ENCODE measurements around the gene C22orf23.
"Not testable (repeated sequence)": the region's sequence is repeated elsewhere in the genome, so short reads cannot be mapped to it uniquely, and the experiment has no call there.

The C22orf23 gene

DNA sequence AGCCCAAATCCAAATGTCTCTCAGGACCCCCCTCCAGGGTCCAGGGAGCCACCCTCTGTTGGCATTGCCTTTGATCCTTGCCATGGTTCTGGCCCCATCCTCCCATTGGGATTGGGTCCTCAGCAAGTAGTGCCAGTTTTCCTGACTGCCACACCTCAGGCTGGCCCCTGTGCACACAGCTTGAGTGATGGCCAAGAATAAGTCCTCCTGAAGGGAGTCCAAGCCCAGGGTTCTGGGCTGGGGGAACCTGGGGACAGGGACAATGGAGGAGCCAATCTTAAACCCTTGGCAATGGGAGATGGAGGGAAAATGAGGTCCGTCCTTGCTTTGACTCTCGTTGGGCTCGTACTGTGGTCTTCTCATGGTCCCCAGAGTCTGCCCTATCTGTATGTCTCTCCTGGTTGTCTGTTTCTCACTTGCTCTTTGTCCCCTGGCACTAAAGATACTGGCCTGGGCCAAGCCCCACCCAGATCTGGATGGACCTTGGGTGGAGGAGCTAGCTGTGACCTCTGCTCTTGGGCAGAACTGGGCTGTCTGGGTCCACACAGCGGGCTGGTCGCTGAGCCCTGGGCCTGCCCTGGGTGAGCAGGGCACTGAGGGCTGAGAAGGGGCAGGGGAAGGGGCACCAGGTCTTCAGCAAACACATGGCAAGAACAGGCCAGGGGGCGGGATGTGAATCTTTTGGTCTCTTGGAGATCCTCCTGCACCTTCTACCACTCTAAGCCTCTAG, 28.0 kb upstream of the C22orf23 start:
- DNase-seq, result no peak

DNA sequence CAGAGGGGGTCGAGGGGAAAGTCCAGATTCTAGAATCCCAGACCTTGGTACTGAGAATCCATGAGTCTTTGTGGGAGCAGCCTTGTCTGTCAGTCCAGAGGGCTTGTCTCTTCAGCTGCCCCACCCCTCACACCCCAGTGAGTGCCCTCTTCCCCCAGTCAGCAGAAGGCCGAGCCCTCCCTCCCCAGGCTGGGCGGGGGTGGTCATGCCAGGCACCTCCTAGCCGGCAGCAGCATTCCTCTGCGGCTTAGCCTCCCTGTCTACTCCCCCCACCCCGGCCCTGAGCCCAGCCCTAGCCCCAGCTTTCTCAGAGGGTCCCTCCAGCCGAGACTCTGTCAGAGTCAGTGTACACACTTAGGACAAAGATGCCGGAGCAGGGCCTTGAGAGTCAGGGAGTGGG, 26.4 kb upstream of the C22orf23 start:
- no peak for DNase-seq

DNA sequence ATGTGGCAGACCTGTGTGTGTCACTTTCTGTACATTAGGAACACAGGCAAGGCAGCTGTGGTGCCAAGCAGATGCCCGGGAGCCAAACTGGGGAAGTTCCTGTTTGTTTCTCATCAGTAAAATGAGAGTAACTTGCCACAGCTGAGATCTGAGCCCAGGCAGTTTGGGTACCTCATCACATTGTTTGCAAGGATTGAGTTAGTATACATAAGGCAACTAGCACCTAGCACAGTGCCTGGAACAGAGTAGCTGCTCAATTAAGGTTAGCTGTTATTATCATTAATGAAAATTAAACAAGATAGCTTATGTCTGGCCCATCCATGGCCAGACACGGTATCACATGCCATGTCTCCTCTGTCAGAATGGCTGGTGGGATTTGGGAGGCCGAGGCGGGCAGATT, 23.1 kb upstream of the C22orf23 start:
- no peak for DNase-seq

DNA sequence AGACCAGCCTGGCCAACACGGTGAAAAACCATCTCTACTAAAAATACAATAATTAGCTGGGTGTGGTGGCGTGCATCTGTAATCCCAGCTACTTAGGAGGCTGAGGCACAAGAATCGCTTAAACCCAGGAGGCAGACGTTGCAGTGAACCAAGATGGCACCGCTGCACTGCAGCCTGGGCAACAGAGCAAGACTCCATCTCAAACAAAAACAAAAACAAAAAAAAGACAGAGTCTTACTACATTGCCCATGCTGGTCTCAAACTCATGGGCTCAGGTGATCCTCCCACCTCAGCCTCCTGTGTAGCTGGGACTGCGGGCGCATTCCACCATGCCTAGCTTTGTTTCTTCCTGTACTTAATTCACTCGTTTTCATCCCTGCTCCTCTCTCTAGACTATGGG, 22.6 kb upstream of the C22orf23 start:
- DNase-seq, result not testable (repeated sequence)

DNA sequence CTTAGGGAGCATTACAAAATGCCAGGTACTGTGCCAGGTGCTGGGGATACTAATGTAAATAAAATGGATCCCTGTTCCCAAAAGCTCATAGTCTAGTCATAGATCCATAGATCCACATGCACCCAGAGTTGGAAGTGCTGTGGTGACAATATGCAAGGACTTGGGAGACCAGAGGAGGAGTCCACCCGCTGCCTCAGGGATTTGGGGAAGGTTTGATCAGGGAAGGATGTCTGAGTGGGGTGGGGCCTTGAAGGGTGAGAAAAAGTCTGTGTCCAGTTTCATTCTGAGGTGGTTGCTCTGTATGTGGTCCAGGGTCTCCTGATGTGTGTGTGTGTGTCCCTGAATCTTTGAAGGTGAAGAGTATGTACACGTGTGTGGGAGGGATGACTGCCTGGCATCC, 21.8 kb upstream of the C22orf23 start:
- DNase-seq, result no peak

DNA sequence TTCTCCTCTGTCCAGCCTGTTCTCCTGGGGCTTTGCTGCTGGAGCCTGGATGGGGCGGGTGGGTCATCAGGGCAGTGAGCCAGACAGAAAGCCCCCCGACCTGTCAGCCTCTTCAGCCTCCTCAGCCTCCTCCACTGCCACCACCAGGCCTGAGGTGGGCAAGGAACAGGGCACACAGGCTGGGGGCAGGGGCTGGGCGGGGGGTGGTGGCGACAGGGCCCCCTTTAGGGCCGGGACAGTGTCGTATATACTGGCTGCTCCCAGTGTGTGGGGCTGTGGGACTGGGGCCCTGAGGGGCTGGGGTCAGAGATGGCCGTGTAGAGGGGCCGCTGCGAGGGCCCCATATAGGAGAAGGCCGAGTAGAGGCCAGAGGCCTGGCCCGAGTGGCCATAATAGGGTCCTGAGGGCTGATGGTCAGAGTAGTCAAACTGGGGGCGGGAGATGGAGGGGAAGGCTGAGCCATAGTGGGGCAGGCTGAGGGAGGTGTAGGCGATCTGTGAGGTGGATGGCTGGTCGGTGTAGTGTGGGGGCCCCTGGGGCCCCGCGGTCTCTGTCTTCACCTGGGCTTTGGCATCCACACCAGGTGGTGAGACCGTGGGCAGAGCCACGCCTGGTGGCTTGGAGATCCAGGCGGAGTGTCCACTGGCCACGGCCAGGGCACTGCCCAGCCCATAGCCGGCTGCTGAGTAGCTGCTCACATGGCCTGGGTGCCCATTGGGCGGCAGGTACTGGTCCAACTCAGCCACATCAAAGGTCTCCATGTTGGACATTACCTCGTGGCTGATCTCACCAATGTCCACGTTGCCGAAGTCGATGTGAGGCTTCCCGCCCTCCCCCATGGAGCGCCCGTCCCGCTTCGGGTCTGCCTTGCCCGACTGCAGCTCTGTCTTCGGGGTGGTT, 20.1 kb upstream of the C22orf23 start:
- DNase-seq, result no peak

DNA sequence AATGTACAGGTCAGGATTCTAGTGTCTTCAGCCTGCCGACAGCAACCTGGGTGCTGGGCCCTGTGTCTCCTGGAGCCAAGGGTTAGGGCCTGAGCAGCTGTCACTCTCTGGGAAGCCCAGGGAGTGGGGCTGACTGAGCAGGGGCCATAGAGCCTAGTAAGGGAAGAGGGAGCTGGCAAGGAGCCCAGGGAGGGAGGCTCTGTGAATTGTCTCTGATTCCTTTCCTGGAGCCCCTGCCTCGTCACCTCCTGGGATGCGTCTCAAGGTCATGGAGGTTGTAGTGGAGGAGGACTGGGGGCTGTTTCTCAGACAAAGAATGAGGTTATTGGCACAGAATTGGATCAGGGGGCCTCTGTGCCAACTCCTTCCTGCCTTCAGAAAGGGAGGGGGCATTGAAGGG, 19.1 kb upstream of the C22orf23 start:
- DNase-seq, result no peak

DNA sequence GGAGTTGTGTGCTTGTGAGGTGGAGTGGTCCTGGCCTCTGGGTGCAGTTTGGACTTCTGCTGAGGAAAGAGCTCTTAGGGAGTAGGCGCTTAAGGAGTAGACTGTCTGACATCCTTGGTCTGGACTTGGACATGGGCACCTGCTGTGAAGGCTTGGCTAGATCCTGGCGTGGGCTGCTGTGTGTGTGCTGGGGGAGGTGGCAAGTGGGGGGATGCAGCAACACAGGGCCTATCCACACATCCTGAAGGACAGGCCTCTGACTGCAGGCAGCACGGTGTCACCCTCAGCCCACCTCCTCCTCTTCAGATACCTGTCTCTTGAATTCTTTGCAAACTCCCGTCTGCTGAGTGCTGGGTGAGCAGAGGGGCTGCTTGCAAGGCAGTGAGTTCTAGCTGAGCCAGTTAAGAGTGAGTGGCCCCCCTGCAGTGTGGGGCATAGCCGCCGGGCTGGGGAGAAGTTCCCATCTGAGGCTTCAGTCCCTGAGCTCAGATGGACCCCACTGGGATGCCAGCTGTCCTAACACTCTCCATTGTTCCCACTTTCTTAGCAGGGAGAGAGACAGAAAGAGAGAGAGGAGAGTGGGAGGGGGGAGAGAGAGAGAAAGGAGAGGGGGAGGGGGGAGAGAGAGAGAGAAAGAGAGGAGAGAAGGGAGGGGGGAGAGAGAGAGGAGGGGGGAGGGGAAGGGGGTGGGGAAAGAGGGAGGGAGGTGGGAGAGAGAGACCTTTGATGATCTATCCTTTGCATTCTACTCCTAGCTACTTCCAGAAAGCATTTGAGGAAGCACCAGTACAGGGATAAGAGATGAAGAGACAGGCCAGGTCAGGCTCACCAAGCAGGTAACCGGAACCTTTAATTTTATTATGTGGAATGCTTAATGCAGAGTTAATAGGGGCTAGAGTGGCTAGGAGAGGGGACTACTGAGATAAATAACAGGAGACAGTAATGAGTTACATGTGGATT, 18.4 kb upstream of the C22orf23 start:
- DNase-seq, result no peak

DNA sequence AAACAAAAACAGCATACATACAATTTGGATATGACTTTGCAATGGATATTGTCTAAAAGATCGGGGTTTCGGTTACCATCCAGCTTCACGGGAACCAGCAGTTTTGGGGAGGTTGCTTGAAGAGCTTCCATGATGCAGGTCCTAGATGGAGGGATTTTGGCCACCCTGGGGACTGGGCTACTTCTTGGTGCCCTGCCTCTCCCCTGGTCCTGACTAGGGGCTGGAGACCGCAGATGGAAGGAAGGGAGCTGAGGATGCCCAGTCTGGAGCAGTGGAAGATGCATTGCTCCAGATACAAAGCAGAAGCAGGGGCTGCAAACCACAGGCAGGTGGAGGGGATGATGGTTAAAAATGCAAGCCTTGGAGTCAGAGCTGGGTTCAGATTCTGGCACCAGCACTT, 17.5 kb upstream of the C22orf23 start:
- DNase-seq, result no peak

DNA sequence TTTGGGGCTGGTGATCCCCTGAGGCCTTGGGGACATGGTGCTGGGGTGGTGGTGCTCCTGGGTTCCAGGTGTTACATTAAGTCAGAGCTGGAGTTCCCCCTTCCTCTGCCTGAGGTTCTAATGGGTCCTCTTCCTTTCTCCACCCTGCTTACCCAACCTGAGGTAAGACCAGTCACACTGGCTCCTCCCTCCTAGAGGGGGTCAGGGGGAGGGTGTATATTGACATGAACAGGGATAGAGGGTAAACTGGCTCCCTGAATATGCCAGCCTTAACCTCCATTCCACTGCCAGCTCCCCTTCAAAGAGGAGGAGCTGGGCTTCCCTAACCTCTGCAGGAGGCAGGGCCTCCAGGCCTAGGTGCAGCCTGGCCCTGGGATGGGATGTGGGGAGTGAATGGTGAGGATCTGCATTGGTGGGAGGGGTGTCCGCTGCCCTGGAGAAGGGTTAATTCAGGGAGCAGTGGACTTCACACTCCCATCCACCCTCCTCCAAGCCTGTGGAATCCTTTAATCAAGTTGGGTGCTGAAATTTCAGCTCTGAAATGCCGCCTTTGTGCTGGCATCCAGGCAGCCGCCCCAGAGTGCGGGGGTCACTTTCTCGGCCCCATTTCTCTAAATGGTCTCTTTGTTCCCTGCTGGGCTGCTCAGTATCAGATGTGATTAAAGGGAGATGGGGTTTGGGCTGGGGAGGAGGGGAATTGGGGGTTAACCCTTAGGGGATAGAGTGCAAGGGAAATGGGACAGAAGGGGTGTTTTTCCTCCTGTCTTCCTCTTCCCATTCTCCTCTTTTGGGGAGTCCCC, 15.3 kb upstream of the C22orf23 start:
- DNase-seq, result no peak

DNA sequence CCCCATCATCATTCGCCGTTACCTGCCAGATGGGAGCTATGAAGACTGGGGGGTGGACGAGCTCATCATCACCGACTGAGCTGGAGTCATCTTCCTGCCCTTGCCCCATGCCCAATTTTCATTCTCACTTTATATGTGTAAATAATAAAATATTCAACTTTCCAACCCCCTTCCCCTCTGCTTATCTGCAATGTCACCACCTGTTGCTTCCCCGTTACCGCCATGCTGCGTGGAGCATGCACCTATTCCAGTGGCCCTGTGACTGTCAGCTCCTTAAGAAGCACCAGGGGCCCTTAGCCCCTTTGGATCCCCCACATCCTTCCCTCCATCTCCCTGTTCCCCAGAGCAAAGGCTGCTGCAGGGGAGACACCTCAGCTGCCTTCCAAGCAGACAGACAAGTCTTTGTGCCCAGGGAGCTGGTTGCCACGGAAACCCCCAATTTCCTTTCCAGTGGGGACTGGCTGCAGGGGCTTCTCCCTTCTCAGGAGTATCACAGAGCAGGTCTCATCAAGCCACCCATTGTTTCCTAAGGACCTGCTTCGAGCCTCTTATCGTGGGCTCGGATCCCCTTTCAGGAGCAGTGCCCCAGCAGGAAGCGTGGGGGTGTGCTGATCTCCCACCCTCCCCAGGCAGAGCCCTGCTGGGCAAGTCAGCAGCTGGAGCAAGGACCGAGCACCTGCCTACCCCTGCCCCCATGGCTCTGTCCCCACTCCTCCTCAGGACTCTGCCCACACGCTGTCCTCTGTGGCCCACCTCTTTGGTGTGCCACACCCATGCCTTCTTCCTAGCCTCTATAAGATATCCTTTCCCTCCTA, 14.4 kb upstream of the C22orf23 start:
- DNase-seq, result no peak

DNA sequence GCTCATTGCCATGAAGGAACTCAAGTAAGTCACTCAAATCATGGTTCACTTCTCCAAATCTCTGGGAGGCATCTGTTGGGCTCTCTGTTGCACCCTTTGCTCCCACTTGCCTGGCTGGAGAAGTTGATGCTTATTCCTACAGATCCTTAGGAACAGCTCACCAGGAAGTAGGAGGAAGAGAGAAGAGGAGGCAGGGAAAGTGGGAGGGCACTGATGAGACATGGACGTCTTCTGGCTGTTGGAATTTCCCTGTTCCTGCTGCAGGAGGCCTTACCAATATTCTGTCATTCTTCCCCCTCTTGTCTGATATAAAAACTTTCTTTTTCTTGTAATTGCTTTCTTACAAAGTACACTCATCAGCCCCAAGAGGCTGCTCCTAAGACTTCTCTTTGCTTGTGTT, 13.7 kb upstream of the C22orf23 start:
- no peak for DNase-seq

DNA sequence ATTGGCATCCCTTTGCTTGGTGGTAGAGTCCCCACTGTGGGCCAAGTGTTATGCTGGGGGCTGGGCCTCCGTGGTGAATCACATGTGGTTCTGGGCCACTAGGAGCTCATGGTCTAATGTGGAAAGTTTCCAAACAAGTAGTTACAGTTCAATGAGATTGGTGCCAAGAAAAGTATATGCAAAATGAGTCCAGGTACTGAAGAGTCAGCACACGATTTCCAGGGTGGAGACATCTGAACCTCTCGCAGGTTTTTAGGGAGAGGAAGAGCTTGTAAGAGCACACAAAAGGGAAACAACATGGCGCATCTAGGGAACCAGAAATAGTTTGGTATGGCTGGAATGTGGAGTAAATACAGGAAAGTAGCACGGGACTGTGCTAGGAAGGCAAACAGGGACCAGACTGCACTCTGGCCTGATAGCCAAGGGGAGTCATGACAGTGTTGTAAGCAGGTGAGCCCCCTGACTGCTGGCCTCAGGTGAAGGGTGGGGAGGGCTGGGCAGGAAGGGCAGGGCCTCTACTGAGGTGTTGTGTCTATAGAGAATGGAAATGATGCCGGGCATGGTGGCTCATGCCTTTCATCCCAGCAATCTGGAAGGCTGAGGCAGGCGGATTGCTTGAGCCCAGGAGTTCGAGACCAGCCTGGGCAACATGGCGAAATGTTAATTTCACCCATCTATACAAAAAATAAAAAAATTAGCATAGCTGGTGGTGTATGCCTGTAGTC, 12.7 kb upstream of the C22orf23 start:
- no peak for DNase-seq

DNA sequence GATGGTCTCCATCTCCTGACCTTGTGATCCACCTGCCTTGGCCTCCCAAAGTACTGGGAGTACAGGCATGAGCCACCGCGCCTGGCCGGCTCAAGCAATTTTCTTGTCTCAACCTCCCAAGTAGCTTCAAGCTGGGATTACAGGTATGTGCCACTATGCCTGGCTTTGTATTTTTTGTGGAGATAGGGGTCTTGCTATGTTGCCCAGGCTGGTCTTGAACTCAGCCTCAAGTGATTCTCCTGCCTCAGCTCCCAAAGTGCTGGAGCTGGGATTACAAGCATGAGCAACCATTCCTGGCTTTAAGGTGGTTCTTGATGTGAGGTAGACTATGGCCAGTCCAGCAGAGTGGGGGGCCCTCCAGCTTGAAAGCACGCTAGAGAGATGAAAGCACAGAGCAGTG, 7.7 kb upstream of the C22orf23 start:
- no peak for DNase-seq

DNA sequence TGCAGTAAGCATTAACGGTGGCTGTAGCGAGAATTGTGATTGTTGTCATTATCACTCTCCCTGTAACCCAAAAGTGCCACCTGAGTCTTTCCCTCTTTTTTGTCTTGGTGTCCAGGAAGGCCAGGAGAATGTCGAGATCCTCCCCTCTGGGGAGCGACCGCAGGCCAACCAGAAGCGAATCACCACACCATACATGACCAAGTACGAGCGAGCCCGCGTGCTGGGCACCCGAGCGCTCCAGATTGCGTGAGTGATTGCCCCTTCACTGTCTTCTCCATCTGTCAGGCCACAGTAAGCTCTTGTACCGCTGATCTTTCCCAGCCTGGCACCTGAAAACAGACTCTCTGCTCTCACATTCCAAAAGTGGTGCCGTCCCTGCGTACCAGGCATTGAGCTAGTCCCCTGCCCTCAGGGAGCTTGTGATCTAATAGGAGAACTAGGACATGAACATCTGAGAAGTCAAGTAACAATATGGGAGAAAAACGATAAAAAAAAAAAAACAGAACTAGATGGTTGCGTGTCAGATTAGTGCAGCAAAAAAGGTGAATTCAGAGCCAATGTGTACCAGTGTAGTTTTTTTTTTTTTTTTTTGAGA, 5.9 kb upstream of the C22orf23 start:
- no peak for DNase-seq

DNA sequence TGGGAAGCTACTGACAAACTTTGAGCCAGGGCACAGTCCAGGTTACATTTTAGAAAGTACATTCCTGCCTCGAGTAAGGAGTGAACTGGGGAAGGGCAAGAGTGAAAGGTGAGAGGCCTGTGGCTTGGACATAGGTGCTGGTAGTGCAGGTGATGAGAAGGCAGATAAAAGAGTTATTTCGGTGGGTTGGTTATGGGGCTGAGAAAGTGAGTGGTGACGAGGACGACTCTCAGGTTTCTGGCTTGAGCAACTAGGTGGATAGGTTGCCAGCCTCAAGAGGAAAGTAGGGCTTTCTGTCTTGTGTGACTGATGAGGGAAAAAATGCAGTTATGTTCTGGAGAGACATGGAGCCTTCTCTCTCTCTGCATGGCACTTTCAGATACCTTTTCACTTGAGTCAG, 3.8 kb upstream of the C22orf23 start:
- no peak for DNase-seq

DNA sequence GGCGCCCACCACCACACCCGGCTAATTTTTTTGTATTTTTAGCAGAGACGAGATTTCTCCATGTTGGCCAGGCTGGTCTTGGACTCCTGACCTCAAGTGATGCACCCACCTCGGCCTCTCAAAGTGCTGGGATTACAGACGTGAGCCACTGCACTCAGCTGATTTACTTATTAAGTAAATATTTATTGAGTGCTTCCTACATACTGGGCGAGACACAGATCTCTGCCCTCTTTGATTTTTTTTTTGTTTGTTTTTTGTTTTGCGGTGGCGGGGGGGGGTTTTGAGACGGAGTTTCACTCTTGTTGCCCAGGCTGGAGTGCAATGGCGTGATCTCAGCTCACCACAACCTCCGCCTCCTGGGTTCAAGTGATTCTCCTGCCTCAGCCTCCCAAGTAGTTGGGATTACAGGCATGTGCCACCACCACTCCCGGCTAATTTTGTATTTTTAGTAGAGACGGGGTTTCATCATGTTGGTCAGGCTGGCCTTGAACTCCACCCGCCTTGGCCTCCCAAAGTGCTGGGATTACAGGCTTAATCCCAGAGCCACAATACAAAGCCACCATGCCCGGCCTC, 2.5 kb upstream of the C22orf23 start:
- not testable (repeated sequence) for DNase-seq

DNA sequence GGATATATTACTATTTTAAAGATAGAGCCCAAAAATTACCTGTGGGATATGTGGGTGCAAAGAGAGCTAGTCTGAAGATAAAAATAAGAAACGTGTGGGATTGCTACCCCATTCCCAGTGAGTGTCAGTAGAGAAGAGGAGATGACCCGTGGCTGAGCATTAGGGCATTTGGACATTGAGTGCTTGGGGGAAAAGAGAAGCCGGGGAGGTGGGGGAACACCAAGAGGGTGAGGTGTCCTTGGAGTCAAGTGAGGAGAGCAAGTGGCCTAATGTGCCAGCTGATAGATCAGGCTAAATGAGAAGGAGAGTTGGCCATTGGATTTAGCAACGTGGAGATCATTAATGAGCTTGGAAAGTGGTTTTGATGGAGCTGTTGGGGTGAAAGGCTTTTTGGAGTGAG, 1.3 kb upstream of the C22orf23 start:
- DNase-seq, result no peak

DNA sequence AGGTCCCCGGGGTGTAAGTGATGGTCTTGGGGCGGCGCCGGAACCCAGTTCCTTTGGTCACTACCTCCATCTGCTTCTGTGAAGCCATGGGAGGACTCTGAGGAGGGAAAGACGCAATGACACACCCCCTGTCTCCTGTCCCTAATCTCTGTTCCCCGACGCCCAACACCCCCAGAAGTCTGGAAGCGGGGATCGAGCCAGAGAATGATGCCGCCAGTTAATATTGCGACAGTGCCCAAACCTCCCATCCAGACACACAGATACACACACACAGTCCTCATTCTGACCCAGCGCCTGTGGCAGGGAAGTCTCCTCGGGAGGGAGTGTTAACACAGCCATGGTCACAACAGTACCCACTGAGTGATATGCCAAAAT, 352 bp downstream of the C22orf23 start:
- DNase-seq, result peak; percentile 16

DNA sequence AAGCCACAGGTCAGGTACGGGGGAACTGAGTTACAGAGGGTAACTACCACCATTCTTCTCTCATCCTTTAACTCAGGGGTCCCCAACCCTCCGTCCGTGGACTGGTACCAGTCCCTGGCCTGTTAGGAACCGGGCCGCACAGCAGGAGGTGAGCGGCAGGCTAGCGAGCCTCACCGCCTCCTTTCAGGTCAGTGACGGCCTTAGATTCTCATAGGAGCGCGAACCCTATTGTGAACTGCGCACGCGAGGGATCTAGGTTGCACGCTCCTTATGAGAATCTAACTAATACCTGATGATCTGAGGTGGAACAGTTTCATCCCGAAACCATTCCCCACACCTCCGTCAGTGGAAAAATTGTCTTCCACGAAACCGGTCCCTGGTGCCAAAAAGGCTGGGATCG, 772 bp downstream of the C22orf23 start:
- not testable (repeated sequence) for DNase-seq

All from SHP77 treated with DMSO at 0.1 percent for 48 hours (cell line).